Central memory CD8-positive, alpha-beta T cell (primary cell): ENCODE results near the gene CDCA7L.
"Not testable (repeated sequence)": the region's sequence is repeated elsewhere in the genome, so short reads cannot be mapped to it uniquely, and the experiment has no call there.

Experiments
- ATAC-seq: fragments of 150-1000 bp; cut with Tn5 transposase; replicated peaks from 2 replicates; pipeline ENCODE4 v1.10.0; 2022; ENCODE audit warnings: mild to moderate bottlenecking, moderate FRiP score, moderate number of reproducible peaks; ENCODE audit not compliant: poor library complexity, severe bottlenecking; ENCODE audit errors: extremely low read depth
- DNase-seq, 2 donors: peaks; one replicate each; pipeline ENCODE4 v3.0.0; 2021; ENCODE audit warnings: low spot score in 2 of 2
- H3K27ac Mint-ChIP-seq: one replicate; pipeline ENCODE4 v1.8.0; 2022; ENCODE audit warnings: low read depth, mild to moderate bottlenecking, moderate library complexity, mixed read lengths
- H3K27me3 Mint-ChIP-seq: one replicate; pipeline ENCODE4 v1.8.0; 2022; ENCODE audit warnings: mixed read lengths
- H3K36me3 Mint-ChIP-seq: one replicate; pipeline ENCODE4 v1.8.0; 2022; ENCODE audit warnings: mild to moderate bottlenecking, moderate library complexity, mixed read lengths; ENCODE audit not compliant: insufficient read depth
- H3K4me1 Mint-ChIP-seq: one replicate; pipeline ENCODE4 v1.8.0; 2022; ENCODE audit warnings: mixed read lengths
- H3K4me3 Mint-ChIP-seq: one replicate; pipeline ENCODE4 v1.8.0; 2022; ENCODE audit warnings: mild to moderate bottlenecking, moderate library complexity, mixed read lengths
- H3K9me3 Mint-ChIP-seq: one replicate; pipeline ENCODE4 v1.8.0; 2022; ENCODE audit warnings: mixed read lengths

Gene CDCA7L

GRCh38 chr7:21887779-21888178, 57.9 kb downstream of the CDCA7L start:
- Mint-ChIP-seq H3K9me3 (no peaks in the 10 kb centered on the region), H3K27ac (no peak overlapping the region), H3K4me1 (no peaks in the 10 kb centered on the region), H3K36me3 (no peaks in the 10 kb centered on the region), H3K27me3 (no peaks in the 10 kb centered on the region), H3K4me3 (no peak overlapping the region)
- ATAC-seq (no peak), DNase-seq (no peak)

GRCh38 chr7:21887353-21887752, 58.3 kb downstream of the CDCA7L start:
- Mint-ChIP-seq H3K4me1 (no peaks in the 10 kb centered on the region), H3K27me3 (no peaks in the 10 kb centered on the region), H3K27ac (no peak overlapping the region), H3K4me3 (no peak overlapping the region), H3K36me3 (no peaks in the 10 kb centered on the region), H3K9me3 (no peaks in the 10 kb centered on the region)
- no peak for DNase-seq
- ATAC-seq, result no peak

- no peak overlapping the region for H3K27ac Mint-ChIP-seq
- no peak overlapping the region for H3K4me3 Mint-ChIP-seq
- H3K27me3 Mint-ChIP-seq, result no peaks in the 10 kb centered on the region
- ATAC-seq (no peak), DNase-seq (no peak)
- H3K9me3 Mint-ChIP-seq, result no peaks in the 10 kb centered on the region
- no peaks in the 10 kb centered on the region for H3K4me1 Mint-ChIP-seq
- no peaks in the 10 kb centered on the region for H3K36me3 Mint-ChIP-seq
Measured at GRCh38 chr7:21886396-21886795, 59.3 kb downstream of the CDCA7L start.

- no peak for DNase-seq
- no peak for ATAC-seq
- no peaks in the 10 kb centered on the region for H3K27me3 Mint-ChIP-seq
- no peaks in the 10 kb centered on the region for H3K4me1 Mint-ChIP-seq
- no peaks in the 10 kb centered on the region for H3K36me3 Mint-ChIP-seq
- H3K9me3 Mint-ChIP-seq, result no peaks in the 10 kb centered on the region
- H3K27ac Mint-ChIP-seq, result no peak overlapping the region
- no peak overlapping the region for H3K4me3 Mint-ChIP-seq
Measured at GRCh38 chr7:21884496-21884895, 61.2 kb downstream of the CDCA7L start.

GRCh38 chr7:21883501-21883900, 62.2 kb downstream of the CDCA7L start:
- H3K9me3 Mint-ChIP-seq, H3K27me3 Mint-ChIP-seq, DNase-seq, H3K27ac Mint-ChIP-seq, H3K36me3 Mint-ChIP-seq, ATAC-seq, H3K4me3 Mint-ChIP-seq, H3K4me1 Mint-ChIP-seq: not testable (repeated sequence)

- H3K36me3 Mint-ChIP-seq, result no peaks in the 10 kb centered on the region
- DNase-seq, result no peak
- H3K4me3 Mint-ChIP-seq, result no peak overlapping the region
- no peak overlapping the region for H3K27ac Mint-ChIP-seq
- no peaks in the 10 kb centered on the region for H3K4me1 Mint-ChIP-seq
- H3K9me3 Mint-ChIP-seq, result no peaks in the 10 kb centered on the region
- no peak for ATAC-seq
- H3K27me3 Mint-ChIP-seq, result no peaks in the 10 kb centered on the region
Measured at GRCh38 chr7:21883069-21883468, 62.6 kb downstream of the CDCA7L start.

- H3K27ac Mint-ChIP-seq, result no peak overlapping the region
- ATAC-seq (no peak), DNase-seq (no peak)
- no peak overlapping the region for H3K4me3 Mint-ChIP-seq
- no peaks in the 10 kb centered on the region for H3K4me1 Mint-ChIP-seq
- no peaks in the 10 kb centered on the region for H3K36me3 Mint-ChIP-seq
- peaks cover 14% of the 10 kb centered on the region for H3K27me3 Mint-ChIP-seq
- no peaks in the 10 kb centered on the region for H3K9me3 Mint-ChIP-seq
Measured at GRCh38 chr7:21869785-21870402, 75.8 kb downstream of the CDCA7L start.

GRCh38 chr7:21868576-21868850, 77.2 kb downstream of the CDCA7L start:
- Mint-ChIP-seq H3K27me3 (peaks cover 14% of the 10 kb centered on the region), H3K9me3 (no peaks in the 10 kb centered on the region), H3K27ac (no peak overlapping the region), H3K4me1 (no peaks in the 10 kb centered on the region), H3K4me3 (no peak overlapping the region), H3K36me3 (no peaks in the 10 kb centered on the region)
- ATAC-seq, result no peak
- no peak for DNase-seq

GRCh38 chr7:21867816-21868575, 77.7 kb downstream of the CDCA7L start:
- ATAC-seq (no peak), DNase-seq (no peak)
- H3K27me3 Mint-ChIP-seq, result peaks cover 14% of the 10 kb centered on the region
- H3K27ac Mint-ChIP-seq, result no peak overlapping the region
- no peaks in the 10 kb centered on the region for H3K4me1 Mint-ChIP-seq
- no peak overlapping the region for H3K4me3 Mint-ChIP-seq
- H3K36me3 Mint-ChIP-seq, result no peaks in the 10 kb centered on the region
- H3K9me3 Mint-ChIP-seq, result no peaks in the 10 kb centered on the region

- Mint-ChIP-seq H3K27ac (no peak overlapping the region), H3K27me3 (peaks cover 14% of the 10 kb centered on the region), H3K36me3 (no peaks in the 10 kb centered on the region), H3K4me3 (no peak overlapping the region), H3K9me3 (no peaks in the 10 kb centered on the region), H3K4me1 (no peaks in the 10 kb centered on the region)
- DNase-seq, result no peak
- no peak for ATAC-seq
Measured at GRCh38 chr7:21867226-21867625, 78.5 kb downstream of the CDCA7L start.

GRCh38 chr7:21866731-21867130, 79.0 kb downstream of the CDCA7L start:
- H3K36me3 Mint-ChIP-seq, result no peaks in the 10 kb centered on the region
- H3K27me3 Mint-ChIP-seq, result peaks cover 14% of the 10 kb centered on the region
- no peak for DNase-seq
- no peak for ATAC-seq
- H3K4me3 Mint-ChIP-seq, result no peak overlapping the region
- H3K4me1 Mint-ChIP-seq, result no peaks in the 10 kb centered on the region
- H3K27ac Mint-ChIP-seq, result no peak overlapping the region
- no peaks in the 10 kb centered on the region for H3K9me3 Mint-ChIP-seq

- peaks cover 24% of the 10 kb centered on the region for H3K27me3 Mint-ChIP-seq
- H3K27ac Mint-ChIP-seq, ATAC-seq, H3K9me3 Mint-ChIP-seq, H3K4me3 Mint-ChIP-seq, H3K4me1 Mint-ChIP-seq, H3K36me3 Mint-ChIP-seq, DNase-seq: not testable (repeated sequence)
Measured at GRCh38 chr7:21865631-21866204, 80.0 kb downstream of the CDCA7L start.

GRCh38 chr7:21851559-21851967, 94.1 kb downstream of the CDCA7L start:
- no peak for ATAC-seq

More at GRCh38 chr7:21851559-21851967, 94.1 kb downstream of the CDCA7L start:
- H3K27me3 Mint-ChIP-seq, result peaks cover 48% of the 10 kb centered on the region
- DNase-seq, result no peak
- H3K27ac Mint-ChIP-seq, result no peak overlapping the region
- peaks cover 5% of the 10 kb centered on the region for H3K4me1 Mint-ChIP-seq
- H3K36me3 Mint-ChIP-seq, result peaks cover 1% of the 10 kb centered on the region
- H3K9me3 Mint-ChIP-seq, result no peaks in the 10 kb centered on the region
- no peak overlapping the region for H3K4me3 Mint-ChIP-seq
